Cardiac muscle cell (in vitro differentiated cells and primary cell): ENCODE results near the gene NCF4. TPM values are rescaled to one million over a fixed set of nuclear protein-coding genes. Genes with fewer than 3 reads are reported as not detected.

Source experiments
- DNase-seq, 2 donors: peaks; one replicate each; pipeline versions ENCODE4 v3.0.0 to v3.0.0-alpha.2; 2010 to 2017; ENCODE audit warnings: low read depth in 1 of 2, low spot score in 1 of 2
- H3K27ac ChIP-seq: fragments of 200-600 bp; sonication (generic); 2 replicates; pipeline ENCODE4 v1.5.1; 2016
- H3K27me3 ChIP-seq: fragments of 200-600 bp; sonication (generic); 2 replicates; pipeline ENCODE4 v1.6.0; 2016; ENCODE audit warnings: control low read depth
- H3K36me3 ChIP-seq: fragments of 200-600 bp; sonication (generic); 2 replicates; pipeline ENCODE4 v1.5.1; 2016; ENCODE audit warnings: control low read depth
- H3K4me1 ChIP-seq: fragments of 200-600 bp; sonication (generic); 2 replicates; pipeline ENCODE4 v1.8.1; 2017; ENCODE audit warnings: low read depth, mild to moderate bottlenecking, mixed run types
- H3K4me3 ChIP-seq: fragments of 200-600 bp; sonication (generic); 2 replicates; pipeline ENCODE4 v1.5.1; 2016; ENCODE audit warnings: mild to moderate bottlenecking
- H3K9me3 ChIP-seq: fragments of 200-600 bp; sonication (generic); 2 replicates; pipeline ENCODE4 v1.5.1; 2017; ENCODE audit warnings: low read depth, mild to moderate bottlenecking, control low read depth
- polyA plus RNA-seq: library from polyadenylated mRNA; unstranded; fragments of >200 nt; fragmentation: Nextera tagmentation; extraction: Ambion mirVana; gene quantifications from 2 replicates; pipeline ENCODE4 v1.2.1, GENCODE V29; 2016
- total RNA-seq: library from RNA; depleted of rRNA; stranded (reverse); fragments of >200 nt; gene quantifications from 2 replicates; pipeline ENCODE4 v1.2.3, GENCODE V29; 2016
- TF ChIP-seq, protein P1 (sequence below): IDR thresholded peaks from 2 replicates; pipeline ENCODE4 v1.5.1; 2012; ENCODE audit warnings: low read depth, mild to moderate bottlenecking, low read length

NCF4 gene
- total and polyA plus RNA-seq, 2 experiments from 2014 or later, result not detected

GRCh38 chr22:36912694-36913426 lies 52.1 kb downstream of the NCF4 start:
- Histone ChIP-seq H3K36me3 (no peaks in the 10 kb centered on the region), H3K27me3 (peaks cover 31% of the 10 kb centered on the region), H3K9me3 (no peaks in the 10 kb centered on the region), H3K4me3 (no peak overlapping the region), H3K4me1 (no peaks in the 10 kb centered on the region), H3K27ac (no peak overlapping the region)
- no peak for DNase-seq
- TF ChIP-seq, protein P1, sequence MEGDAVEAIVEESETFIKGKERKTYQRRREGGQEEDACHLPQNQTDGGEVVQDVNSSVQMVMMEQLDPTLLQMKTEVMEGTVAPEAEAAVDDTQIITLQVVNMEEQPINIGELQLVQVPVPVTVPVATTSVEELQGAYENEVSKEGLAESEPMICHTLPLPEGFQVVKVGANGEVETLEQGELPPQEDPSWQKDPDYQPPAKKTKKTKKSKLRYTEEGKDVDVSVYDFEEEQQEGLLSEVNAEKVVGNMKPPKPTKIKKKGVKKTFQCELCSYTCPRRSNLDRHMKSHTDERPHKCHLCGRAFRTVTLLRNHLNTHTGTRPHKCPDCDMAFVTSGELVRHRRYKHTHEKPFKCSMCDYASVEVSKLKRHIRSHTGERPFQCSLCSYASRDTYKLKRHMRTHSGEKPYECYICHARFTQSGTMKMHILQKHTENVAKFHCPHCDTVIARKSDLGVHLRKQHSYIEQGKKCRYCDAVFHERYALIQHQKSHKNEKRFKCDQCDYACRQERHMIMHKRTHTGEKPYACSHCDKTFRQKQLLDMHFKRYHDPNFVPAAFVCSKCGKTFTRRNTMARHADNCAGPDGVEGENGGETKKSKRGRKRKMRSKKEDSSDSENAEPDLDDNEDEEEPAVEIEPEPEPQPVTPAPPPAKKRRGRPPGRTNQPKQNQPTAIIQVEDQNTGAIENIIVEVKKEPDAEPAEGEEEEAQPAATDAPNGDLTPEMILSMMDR, result no peak

DNA sequence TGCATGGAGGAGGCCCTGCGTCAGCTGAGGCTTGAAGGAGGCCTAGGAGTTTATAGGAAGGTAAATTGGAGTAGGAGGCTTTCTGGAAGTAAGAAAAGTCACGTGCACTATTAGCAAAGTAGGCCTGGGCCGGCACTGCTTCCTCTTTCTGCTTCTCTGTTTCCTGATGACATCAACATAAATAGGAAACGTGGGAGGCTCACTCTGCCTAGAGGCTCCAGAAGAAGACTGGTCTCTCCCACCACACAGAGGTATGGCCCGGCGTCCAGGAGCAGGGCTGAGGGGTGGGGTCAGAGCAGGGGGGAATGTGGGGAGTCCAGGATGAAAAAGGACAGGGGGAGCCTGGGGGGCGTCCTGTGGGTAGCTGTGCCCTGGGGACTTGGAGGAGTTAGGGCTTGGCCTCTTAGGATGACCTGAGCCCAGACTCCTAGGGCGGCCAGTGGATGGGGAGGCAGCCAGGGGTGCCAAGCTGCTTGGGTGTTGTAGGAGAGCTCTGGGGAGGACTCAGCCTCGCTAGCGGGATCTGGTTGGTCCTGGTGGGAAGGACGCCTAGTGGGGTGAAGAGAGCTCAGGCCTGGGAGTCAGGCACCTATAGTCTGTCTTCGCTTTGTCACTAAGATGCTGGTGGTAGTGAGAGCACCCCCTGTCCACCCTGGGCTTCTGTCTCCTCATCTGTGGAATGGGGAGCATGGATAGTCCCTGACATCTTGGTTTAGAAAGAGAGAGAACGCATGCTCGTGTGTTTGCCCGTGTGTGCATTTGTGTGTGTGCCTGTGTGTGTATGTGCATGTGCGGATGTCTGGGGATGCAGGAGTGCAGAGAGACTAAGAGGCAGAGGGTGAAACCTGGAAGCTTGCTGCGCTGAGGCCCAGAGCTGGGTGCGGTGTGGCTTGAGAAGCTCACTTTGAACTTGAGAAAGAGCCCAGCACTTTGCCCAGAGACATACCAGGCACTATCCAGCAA lies 52.9 kb downstream of the NCF4 start, which contains the start of gene CSF2RB:
CSF2RB (plus strand) TSS at position 202 of the 963 bp plus-strand sequence. CDS start 8,580 bp downstream, outside the sequence.
- Histone ChIP-seq H3K27me3 (peaks cover 31% of the 10 kb centered on the region), H3K36me3 (no peaks in the 10 kb centered on the region), H3K9me3 (no peaks in the 10 kb centered on the region), H3K27ac (no peak within 1 kb of the TSS), H3K4me3 (no peak within 1 kb of the TSS), H3K4me1 (no peaks in the 10 kb centered on the region)
- TF ChIP-seq, protein P1, result no peak
- peak in 1 of 2 donors; percentile 32 for DNase-seq

DNA sequence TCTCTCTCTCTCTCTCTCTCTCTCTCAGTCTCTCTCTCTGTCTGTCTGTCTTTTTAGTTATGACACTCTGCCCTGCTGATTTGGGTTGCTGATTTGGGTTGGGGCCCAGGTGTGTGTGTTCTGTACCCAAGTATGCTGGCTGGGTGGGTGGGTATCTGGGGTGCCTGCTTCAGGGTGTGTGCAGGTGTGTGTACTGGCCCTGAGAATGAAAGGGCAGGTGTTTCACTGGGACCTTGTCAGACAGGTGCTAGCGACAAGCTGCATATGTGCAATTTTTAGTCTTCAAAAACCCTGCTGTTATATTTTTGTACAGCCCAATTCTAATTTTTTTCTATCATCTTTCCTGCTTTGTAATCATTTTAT lies 53.6 kb downstream of the NCF4 start:
- TF ChIP-seq, protein P1, result no peak

DNA sequence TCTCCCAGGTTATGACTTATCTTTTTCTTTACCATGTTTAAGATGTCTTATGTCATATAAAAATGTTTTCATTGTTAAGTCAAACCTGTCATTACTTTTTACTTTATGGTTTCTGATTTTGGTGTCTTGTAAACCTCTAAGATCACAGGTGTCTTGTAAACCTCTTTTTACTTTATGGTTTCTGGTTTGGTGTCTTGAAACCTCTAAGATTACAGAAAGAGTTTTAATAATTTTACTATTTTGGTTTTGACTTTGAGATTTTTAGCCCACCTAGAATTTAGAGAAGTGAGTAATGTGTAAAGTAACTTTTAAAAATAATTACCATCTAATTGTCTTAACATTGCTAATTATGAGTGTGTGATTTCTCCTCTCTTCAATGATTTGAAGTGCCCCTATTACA lies 55.2 kb downstream of the NCF4 start:
- H3K27ac ChIP-seq, result no peak overlapping the region
- no peak for DNase-seq
- H3K27me3 ChIP-seq, result peaks cover 19% of the 10 kb centered on the region
- no peaks in the 10 kb centered on the region for H3K4me1 ChIP-seq
- TF ChIP-seq, protein P1, result no peak
- H3K4me3 ChIP-seq, result no peak overlapping the region
- H3K9me3 ChIP-seq, result no peaks in the 10 kb centered on the region
- H3K36me3 ChIP-seq, result no peaks in the 10 kb centered on the region

More for the DNA sequence above, 53.6 kb downstream of the NCF4 start:
- Histone ChIP-seq H3K36me3 (no peaks in the 10 kb centered on the region), H3K27ac (no peak overlapping the region), H3K27me3 (peaks cover 31% of the 10 kb centered on the region), H3K4me1 (no peaks in the 10 kb centered on the region), H3K9me3 (no peaks in the 10 kb centered on the region), H3K4me3 (no peak overlapping the region)
- DNase-seq, result no peak

- peaks cover 6% of the 10 kb centered on the region for H3K27me3 ChIP-seq
- no peaks in the 10 kb centered on the region for H3K9me3 ChIP-seq
- DNase-seq, result no peak
- H3K4me3 ChIP-seq, result no peak overlapping the region
- no peaks in the 10 kb centered on the region for H3K4me1 ChIP-seq
- no peaks in the 10 kb centered on the region for H3K36me3 ChIP-seq
- no peak overlapping the region for H3K27ac ChIP-seq
- TF ChIP-seq, protein P1, result no peak
Observed at GRCh38 chr22:36918586-36919284, 57.9 kb downstream of the NCF4 start.
